Epidermal melanocyte (primary cell): ENCODE results near the gene FBXO36.

ENCODE experiments used
- DNase-seq: peaks from one replicate; pipeline ENCODE4 v3.0.0; 2011; ENCODE audit warnings: low spot score; ENCODE audit not compliant: insufficient read length

FBXO36 gene

GRCh38 chr2:230048010-230048671 is 125.8 kb downstream of the FBXO36 start:
- DNase-seq, result no peak

- DNase-seq, result no peak
Measured at GRCh38 chr2:230050136-230050535, 127.8 kb downstream of the FBXO36 start.

GRCh38 chr2:230052299-230052698 is 130.0 kb downstream of the FBXO36 start:
- no peak for DNase-seq

- no peak for DNase-seq
Measured at GRCh38 chr2:230053753-230054478, 131.6 kb downstream of the FBXO36 start.

- no peak for DNase-seq
Measured at GRCh38 chr2:230060672-230061293, 138.5 kb downstream of the FBXO36 start.
